Choroid plexus epithelial cell (primary cell): ENCODE results near the gene RAP1GAP.

Source experiments
- DNase-seq: peaks from one replicate; pipeline ENCODE4 v3.0.0-alpha.2; 2010; ENCODE audit warnings: low read depth
- H3K4me3 ChIP-seq: 2 replicates; pipeline ENCODE4 v1.5.1; 2011; ENCODE audit warnings: low read depth, mild to moderate bottlenecking, control low read depth, low read length, moderate library complexity
- CTCF ChIP-seq: conservative IDR thresholded peaks from 2 replicates; pipeline ENCODE4 v1.5.1; 2011; ENCODE audit warnings: low read depth, mild to moderate bottlenecking, control low read depth, inconsistent platforms, low read length, moderate library complexity

The RAP1GAP gene

GRCh38 chr1:21593231-21593630 is 75.9 kb downstream of the RAP1GAP start:
- no peak for TF ChIP-seq CTCF
- no peak overlapping the region for H3K4me3 ChIP-seq
- no peak for DNase-seq

- no peak for DNase-seq
- no peak overlapping the region for H3K4me3 ChIP-seq
- TF ChIP-seq CTCF, result no peak
Observed at GRCh38 chr1:21592086-21592865, 76.9 kb downstream of the RAP1GAP start.

- DNase-seq, result no peak
- TF ChIP-seq CTCF, result no peak
- H3K4me3 ChIP-seq, result no peak overlapping the region
Observed at GRCh38 chr1:21590934-21591333, 78.2 kb downstream of the RAP1GAP start.

GRCh38 chr1:21590126-21590880 is 78.9 kb downstream of the RAP1GAP start:
- no peak for DNase-seq
- TF ChIP-seq CTCF, result no peak
- no peak overlapping the region for H3K4me3 ChIP-seq

GRCh38 chr1:21589618-21590017 is 79.5 kb downstream of the RAP1GAP start:
- no peak overlapping the region for H3K4me3 ChIP-seq
- no peak for DNase-seq
- TF ChIP-seq CTCF, result no peak

GRCh38 chr1:21587602-21587953 is 81.6 kb downstream of the RAP1GAP start:
- H3K4me3 ChIP-seq, result no peak overlapping the region
- DNase-seq, result no peak
- no peak for TF ChIP-seq CTCF
